ENCODE results near the gene BYSL. TPM values are rescaled to one million over a fixed set of nuclear protein-coding genes. Genes with fewer than 3 reads are reported as not detected.

Gene BYSL
- total RNA-seq, 1 experiment from 2014 or later: 58.0 TPM

GRCh38 chr6:41938590-41939175 is 17.4 kb downstream of the BYSL start:
- H3K4me1 Mint-ChIP-seq (ENCODE audit: insufficient read depth, unreplicated experiment): peaks cover 31% of the 10 kb centered on the region
- ChIA-PET POLR2A (interaction anchor here (1.0 to 14.4 kb wide), 7 partner anchors 8 to 157 kb away, joined by 3 to 157 read pairs (median 11); partner anchors contain the start of genes BYSL, MED20 and TAF8), CTCF (interaction anchor here (0.8 to 10.1 kb wide), 9 partner anchors 9 to 108 kb away, joined by 3 to 117 read pairs (median 3); partner anchors contain the start of genes BYSL, MED20 and TAF8)
- BruUV-seq (replicated peaks): no TSS peak
- H3K27me3 Mint-ChIP-seq (ENCODE audit: insufficient read depth, unreplicated experiment): no peaks in the 10 kb centered on the region
- TF ChIP-seq CTCF (IDR thresholded peaks at IDR 0.05; ENCODE audit: unreplicated experiment): no peak
- no peaks in the 10 kb centered on the region for H3K9me3 Mint-ChIP-seq (ENCODE audit: unreplicated experiment)
- intact Hi-C loops (cut with micrococcal nuclease): loop anchor here (5.0 kb wide), 1 partner anchor 151 kb away; the partner anchor contains the start of gene TOMM6
- peaks cover 71% of the 10 kb centered on the region for H3K36me3 Mint-ChIP-seq (ENCODE audit: insufficient read depth, unreplicated experiment)
- DNase-seq (ENCODE audit: unreplicated experiment): no peak
- peak overlapping the region; percentile 87 for H3K27ac Mint-ChIP-seq (ENCODE audit: low read depth, unreplicated experiment)
- peak overlapping the region; percentile 85 for H3K4me3 Mint-ChIP-seq (ENCODE audit: unreplicated experiment)

GRCh38 chr6:41939176-41939847 is 18.0 kb downstream of the BYSL start:
- Mint-ChIP-seq H3K27me3 (ENCODE audit: insufficient read depth, unreplicated experiment) (no peaks in the 10 kb centered on the region), H3K4me3 (ENCODE audit: unreplicated experiment) (peak overlapping the region; percentile 85), H3K4me1 (ENCODE audit: insufficient read depth, unreplicated experiment) (peaks cover 31% of the 10 kb centered on the region), H3K27ac (ENCODE audit: low read depth, unreplicated experiment) (peak overlapping the region; percentile 87), H3K9me3 (ENCODE audit: unreplicated experiment) (no peaks in the 10 kb centered on the region), H3K36me3 (ENCODE audit: insufficient read depth, unreplicated experiment) (peaks cover 65% of the 10 kb centered on the region)
- intact Hi-C loops (cut with micrococcal nuclease): loop anchor here (5.0 kb wide), 1 partner anchor 152 kb away; the partner anchor contains the start of gene TOMM6
- ChIA-PET CTCF (interaction anchor here (0.8 to 10.1 kb wide), 13 partner anchors 9 to 151 kb away, joined by 3 to 117 read pairs (median 3); partner anchors contain the start of genes BYSL, MED20 and TAF8), POLR2A (interaction anchor here (1.0 to 14.4 kb wide), 8 partner anchors 9 to 158 kb away, joined by 3 to 157 read pairs (median 9); partner anchors contain the start of genes BYSL, MED20 and TAF8)
- no peak for TF ChIP-seq CTCF (IDR thresholded peaks at IDR 0.05; ENCODE audit: unreplicated experiment)
- peak; percentile 65 for DNase-seq (ENCODE audit: unreplicated experiment)
- BruUV-seq (replicated peaks): no TSS peak

GRCh38 chr6:41939848-41940758 is 18.8 kb downstream of the BYSL start:
- ChIA-PET POLR2A (interaction anchor here (0.7 to 14.4 kb wide), 12 partner anchors 9 to 808 kb away, joined by 3 to 157 read pairs (median 5); partner anchors contain the start of genes BYSL, MED20, TAF8 and USP49), CTCF (interaction anchor here (0.9 to 10.1 kb wide), 10 partner anchors 8 to 151 kb away, joined by 3 to 117 read pairs (median 4); partner anchors contain the start of genes BYSL, MED20 and TAF8)
- H3K9me3 Mint-ChIP-seq (ENCODE audit: unreplicated experiment): no peaks in the 10 kb centered on the region
- no peak for TF ChIP-seq CTCF (IDR thresholded peaks at IDR 0.05; ENCODE audit: unreplicated experiment)
- no peaks in the 10 kb centered on the region for H3K27me3 Mint-ChIP-seq (ENCODE audit: insufficient read depth, unreplicated experiment)
- H3K4me1 Mint-ChIP-seq (ENCODE audit: insufficient read depth, unreplicated experiment): peaks cover 31% of the 10 kb centered on the region
- peaks cover 57% of the 10 kb centered on the region for H3K36me3 Mint-ChIP-seq (ENCODE audit: insufficient read depth, unreplicated experiment)
- DNase-seq (ENCODE audit: unreplicated experiment): peak; percentile 42
- BruUV-seq (replicated peaks): no TSS peak
- H3K4me3 Mint-ChIP-seq (ENCODE audit: unreplicated experiment): peak overlapping the region; percentile 85
- H3K27ac Mint-ChIP-seq (ENCODE audit: low read depth, unreplicated experiment): peak overlapping the region; percentile 87
- intact Hi-C loops (cut with micrococcal nuclease): loop anchor here (1.0 to 5.0 kb wide), 2 partner anchors 104 to 153 kb away; partner anchors contain the start of gene TOMM6

Data from MCF 10A (cell line).